GM12878 (cell line): ENCODE data around the gene TBC1D1. TPM values are rescaled to one million over a fixed set of nuclear protein-coding genes. Genes with fewer than 3 reads are reported as not detected.
A peak's percentile ranks its signal among the peaks of the same experiment; 100 is the strongest.

ENCODE experiments used
- BMI1 ChIP-seq: fragments of 450-650 bp; IDR thresholded peaks from 2 replicates; pipeline ENCODE4 v1.6.1; 2016; ENCODE audit warnings: mild to moderate bottlenecking, moderate library complexity, borderline replicate concordance
- CHD4 ChIP-seq: fragments of 200-600 bp; sonication (generic); IDR thresholded peaks from 2 replicates; pipeline ENCODE4 v1.6.1; 2016; ENCODE audit warnings: mild to moderate bottlenecking
- FOXM1 ChIP-seq: IDR thresholded peaks from 2 replicates; pipeline ENCODE4 v1.6.1; 2012; ENCODE audit warnings: low read depth, mild to moderate bottlenecking, inconsistent platforms, low read length, moderate library complexity
- HDAC2 ChIP-seq: fragments of 200-600 bp; sonication (generic); IDR thresholded peaks from 2 replicates; pipeline ENCODE4 v1.6.1; 2017
- JUNB ChIP-seq: IDR thresholded peaks from 2 replicates; pipeline ENCODE4 v1.6.1; 2016; ENCODE audit warnings: antibody characterized with exemption, mild to moderate bottlenecking
- JUND ChIP-seq: IDR thresholded peaks from 2 replicates; pipeline ENCODE4 v1.6.1; 2012; ENCODE audit warnings: low read depth, mild to moderate bottlenecking, low read length, improper control_type of control experiment, moderate library complexity
- KAT2A ChIP-seq: conservative IDR thresholded peaks from 2 replicates; pipeline ENCODE4 v1.6.1; 2011; ENCODE audit warnings: low read depth, low read length; ENCODE audit not compliant: control insufficient read depth
- NFIC ChIP-seq: IDR thresholded peaks from 2 replicates; pipeline ENCODE4 v1.6.1; 2012; ENCODE audit warnings: low read depth, mild to moderate bottlenecking, inconsistent platforms, low read length, moderate library complexity
- NFYB ChIP-seq: IDR thresholded peaks from 2 replicates; pipeline ENCODE4 v1.6.1; 2011; ENCODE audit warnings: low read depth, mild to moderate bottlenecking, low read length, improper control_type of control experiment, moderate library complexity; ENCODE audit not compliant: insufficient read depth
- NRF1 ChIP-seq: conservative IDR thresholded peaks from 2 replicates; pipeline ENCODE4 v1.6.1; 2011; ENCODE audit warnings: mild to moderate bottlenecking, low read depth, low read length, improper control_type of control experiment
- PBX3 ChIP-seq: IDR thresholded peaks from 2 replicates; pipeline ENCODE4 v1.6.1; 2011; ENCODE audit warnings: mild to moderate bottlenecking, low read depth, low read length, moderate library complexity; ENCODE audit not compliant: insufficient replicate concordance
- RB1 ChIP-seq: fragments of 450-650 bp; formaldehyde crosslinking; IDR thresholded peaks from 2 replicates; pipeline ENCODE4 v1.6.1; 2017; ENCODE audit warnings: mild to moderate bottlenecking, borderline replicate concordance
- SMAD1 ChIP-seq: fragments of 450-650 bp; IDR thresholded peaks from 2 replicates; pipeline ENCODE4 v1.6.1; 2018; ENCODE audit warnings: mild to moderate bottlenecking, low read depth; ENCODE audit not compliant: partially characterized antibody
- TARDBP ChIP-seq: IDR thresholded peaks from 2 replicates; pipeline ENCODE4 v1.6.1; 2016; ENCODE audit warnings: borderline replicate concordance
- ZNF24 ChIP-seq: fragments of 450-650 bp; IDR thresholded peaks from 2 replicates; pipeline ENCODE4 v1.6.1; 2017; ENCODE audit warnings: antibody characterized with exemption, mild to moderate bottlenecking
- ZNF274 ChIP-seq: IDR thresholded peaks from one replicate; pipeline ENCODE4 v1.8.0; 2011; ENCODE audit not compliant: insufficient read length, insufficient read depth
- polyA plus RNA-seq, 11 experiments: library from polyadenylated mRNA; depleted of rRNA in 4 of 11; unstranded in 6 of 11; stranded (reverse) in 5 of 11; fragments of >200 nt; fragmentation: Nextera tagmentation in 4 of 11; fragmentation: Illumina TruSeq in 1 of 11; extraction: Ambion mirVana in 4 of 11; extraction: Trizol in 1 of 11; gene quantifications; 1 replicate in 1 of 11; 2 replicates in 10 of 11; pipeline versions ENCODE4 v1.2.1 to v1.2.3, GENCODE V29; 2011 to 2016; ENCODE audit warnings: inconsistent platforms in 2 of 11, missing spikeins in 2 of 11, low read depth in 1 of 11
- total RNA-seq, 4 experiments: library from RNA; depleted of rRNA in 3 of 4; stranded (reverse); fragments of >200 nt in 3 of 4; fragmentation: Illumina TruSeq in 1 of 4; extraction: Trizol in 1 of 4; gene quantifications; 2 replicates each; pipeline versions ENCODE4 v1.2.1 to v1.2.3, GENCODE V29; 2013 to 2021
- TF ChIP-seq, protein P1 (sequence below): fragments of 450-650 bp; IDR thresholded peaks from 2 replicates; pipeline ENCODE4 v1.6.1; 2014; ENCODE audit warnings: mild to moderate bottlenecking
- TF ChIP-seq, protein P2 (sequence below): fragments of 450-650 bp; IDR thresholded peaks from 2 replicates; pipeline ENCODE4 v1.6.1; 2017; ENCODE audit warnings: mild to moderate bottlenecking, low read depth, inconsistent platforms; ENCODE audit not compliant: poor library complexity, severe bottlenecking
- TF ChIP-seq, protein P3 (sequence below): fragments of 150-350 bp; IDR thresholded peaks from 2 replicates; pipeline ENCODE4 v1.6.1; 2014; ENCODE audit warnings: mild to moderate bottlenecking, low read depth, low read length
- TF ChIP-seq, protein P4 (sequence below): IDR thresholded peaks from 2 replicates; pipeline ENCODE4 v1.6.1; 2012; ENCODE audit warnings: mild to moderate bottlenecking, low read depth, low read length

Gene TBC1D1
- total and polyA plus RNA-seq, 10 of the 15 experiments (the other 5 are each of a cell fraction or from before 2014, with no cell fraction given), result 5.3 to 102 (median 57.8) TPM

DNA sequence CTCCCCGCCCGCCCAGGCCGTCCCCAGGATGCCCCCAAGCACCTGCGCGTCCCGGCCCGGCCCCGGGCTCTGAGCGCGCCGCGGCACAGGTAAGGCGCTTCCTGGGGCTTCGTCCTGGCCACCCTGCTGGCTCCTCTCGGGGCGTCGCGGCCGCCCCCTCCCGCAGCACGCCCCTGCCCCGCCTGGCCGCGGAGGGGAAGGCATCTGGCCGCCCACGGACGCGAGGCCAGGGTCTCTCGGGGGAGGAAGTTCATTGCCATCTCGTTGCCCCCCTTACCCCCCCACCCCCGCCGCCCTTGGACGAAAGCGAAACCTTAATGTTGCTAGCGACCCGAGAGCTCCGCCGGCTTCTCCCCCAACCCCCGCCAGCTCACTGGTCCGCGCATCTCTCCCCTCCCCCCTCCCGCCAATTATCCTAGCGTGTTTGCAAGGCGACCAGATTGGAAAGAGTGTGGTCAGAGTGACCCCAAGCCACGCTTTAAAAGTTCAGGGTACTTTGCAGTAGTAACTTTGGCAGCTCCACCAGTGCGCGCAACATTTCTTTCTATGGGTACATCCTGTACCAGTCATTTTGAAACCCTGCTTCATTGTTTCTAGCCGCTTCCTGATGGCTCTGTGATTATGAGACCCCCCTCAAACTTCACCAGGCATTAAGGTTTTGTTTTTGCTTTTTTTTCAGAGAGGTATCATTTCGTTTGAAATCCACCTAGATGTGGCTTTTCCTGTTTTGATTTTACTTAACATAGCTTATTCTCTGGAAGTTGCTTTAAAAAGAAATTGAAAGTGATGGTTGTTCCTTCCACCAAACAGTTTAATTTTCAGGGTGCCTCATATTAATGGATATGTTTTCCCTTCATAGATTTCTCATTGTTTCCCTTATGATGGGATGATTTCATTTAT lies 626 bp downstream of the TBC1D1 start (continued):
- TF ChIP-seq ZNF24 (peak; percentile 13; the same call in 1 of the 2 replicates), KAT2A (no peak), TARDBP (no peak), CHD4 (no peak), FOXM1 (peak; percentile 70; the same call in 1 of the 2 replicates), HDAC2 (no peak), ZNF274 (no peak), NFIC (peak; percentile 89), PBX3 (peak; percentile 7), JUND (peak; percentile 91), NRF1 (no peak), RB1 (0 out of 2 replicates have a peak, but pooled peaks have one; percentile 3), NFYB (no peak), JUNB (peak; percentile 95), SMAD1 (no peak), BMI1 (no peak; the same call in 1 of the 2 replicates)
- TF ChIP-seq, protein P1, sequence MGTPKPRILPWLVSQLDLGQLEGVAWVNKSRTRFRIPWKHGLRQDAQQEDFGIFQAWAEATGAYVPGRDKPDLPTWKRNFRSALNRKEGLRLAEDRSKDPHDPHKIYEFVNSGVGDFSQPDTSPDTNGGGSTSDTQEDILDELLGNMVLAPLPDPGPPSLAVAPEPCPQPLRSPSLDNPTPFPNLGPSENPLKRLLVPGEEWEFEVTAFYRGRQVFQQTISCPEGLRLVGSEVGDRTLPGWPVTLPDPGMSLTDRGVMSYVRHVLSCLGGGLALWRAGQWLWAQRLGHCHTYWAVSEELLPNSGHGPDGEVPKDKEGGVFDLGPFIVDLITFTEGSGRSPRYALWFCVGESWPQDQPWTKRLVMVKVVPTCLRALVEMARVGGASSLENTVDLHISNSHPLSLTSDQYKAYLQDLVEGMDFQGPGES, result no peak
- TF ChIP-seq, protein P2, sequence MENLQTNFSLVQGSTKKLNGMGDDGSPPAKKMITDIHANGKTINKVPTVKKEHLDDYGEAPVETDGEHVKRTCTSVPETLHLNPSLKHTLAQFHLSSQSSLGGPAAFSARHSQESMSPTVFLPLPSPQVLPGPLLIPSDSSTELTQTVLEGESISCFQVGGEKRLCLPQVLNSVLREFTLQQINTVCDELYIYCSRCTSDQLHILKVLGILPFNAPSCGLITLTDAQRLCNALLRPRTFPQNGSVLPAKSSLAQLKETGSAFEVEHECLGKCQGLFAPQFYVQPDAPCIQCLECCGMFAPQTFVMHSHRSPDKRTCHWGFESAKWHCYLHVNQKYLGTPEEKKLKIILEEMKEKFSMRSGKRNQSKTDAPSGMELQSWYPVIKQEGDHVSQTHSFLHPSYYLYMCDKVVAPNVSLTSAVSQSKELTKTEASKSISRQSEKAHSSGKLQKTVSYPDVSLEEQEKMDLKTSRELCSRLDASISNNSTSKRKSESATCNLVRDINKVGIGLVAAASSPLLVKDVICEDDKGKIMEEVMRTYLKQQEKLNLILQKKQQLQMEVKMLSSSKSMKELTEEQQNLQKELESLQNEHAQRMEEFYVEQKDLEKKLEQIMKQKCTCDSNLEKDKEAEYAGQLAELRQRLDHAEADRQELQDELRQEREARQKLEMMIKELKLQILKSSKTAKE, result peak; percentile 40
- TF ChIP-seq, protein P3, sequence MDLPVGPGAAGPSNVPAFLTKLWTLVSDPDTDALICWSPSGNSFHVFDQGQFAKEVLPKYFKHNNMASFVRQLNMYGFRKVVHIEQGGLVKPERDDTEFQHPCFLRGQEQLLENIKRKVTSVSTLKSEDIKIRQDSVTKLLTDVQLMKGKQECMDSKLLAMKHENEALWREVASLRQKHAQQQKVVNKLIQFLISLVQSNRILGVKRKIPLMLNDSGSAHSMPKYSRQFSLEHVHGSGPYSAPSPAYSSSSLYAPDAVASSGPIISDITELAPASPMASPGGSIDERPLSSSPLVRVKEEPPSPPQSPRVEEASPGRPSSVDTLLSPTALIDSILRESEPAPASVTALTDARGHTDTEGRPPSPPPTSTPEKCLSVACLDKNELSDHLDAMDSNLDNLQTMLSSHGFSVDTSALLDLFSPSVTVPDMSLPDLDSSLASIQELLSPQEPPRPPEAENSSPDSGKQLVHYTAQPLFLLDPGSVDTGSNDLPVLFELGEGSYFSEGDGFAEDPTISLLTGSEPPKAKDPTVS, result no peak
- TF ChIP-seq, protein P4, sequence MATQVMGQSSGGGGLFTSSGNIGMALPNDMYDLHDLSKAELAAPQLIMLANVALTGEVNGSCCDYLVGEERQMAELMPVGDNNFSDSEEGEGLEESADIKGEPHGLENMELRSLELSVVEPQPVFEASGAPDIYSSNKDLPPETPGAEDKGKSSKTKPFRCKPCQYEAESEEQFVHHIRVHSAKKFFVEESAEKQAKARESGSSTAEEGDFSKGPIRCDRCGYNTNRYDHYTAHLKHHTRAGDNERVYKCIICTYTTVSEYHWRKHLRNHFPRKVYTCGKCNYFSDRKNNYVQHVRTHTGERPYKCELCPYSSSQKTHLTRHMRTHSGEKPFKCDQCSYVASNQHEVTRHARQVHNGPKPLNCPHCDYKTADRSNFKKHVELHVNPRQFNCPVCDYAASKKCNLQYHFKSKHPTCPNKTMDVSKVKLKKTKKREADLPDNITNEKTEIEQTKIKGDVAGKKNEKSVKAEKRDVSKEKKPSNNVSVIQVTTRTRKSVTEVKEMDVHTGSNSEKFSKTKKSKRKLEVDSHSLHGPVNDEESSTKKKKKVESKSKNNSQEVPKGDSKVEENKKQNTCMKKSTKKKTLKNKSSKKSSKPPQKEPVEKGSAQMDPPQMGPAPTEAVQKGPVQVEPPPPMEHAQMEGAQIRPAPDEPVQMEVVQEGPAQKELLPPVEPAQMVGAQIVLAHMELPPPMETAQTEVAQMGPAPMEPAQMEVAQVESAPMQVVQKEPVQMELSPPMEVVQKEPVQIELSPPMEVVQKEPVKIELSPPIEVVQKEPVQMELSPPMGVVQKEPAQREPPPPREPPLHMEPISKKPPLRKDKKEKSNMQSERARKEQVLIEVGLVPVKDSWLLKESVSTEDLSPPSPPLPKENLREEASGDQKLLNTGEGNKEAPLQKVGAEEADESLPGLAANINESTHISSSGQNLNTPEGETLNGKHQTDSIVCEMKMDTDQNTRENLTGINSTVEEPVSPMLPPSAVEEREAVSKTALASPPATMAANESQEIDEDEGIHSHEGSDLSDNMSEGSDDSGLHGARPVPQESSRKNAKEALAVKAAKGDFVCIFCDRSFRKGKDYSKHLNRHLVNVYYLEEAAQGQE, result no peak
